H1 (cell line): ENCODE measurements around the gene LRP1-AS. TPM values are rescaled to one million over a fixed set of nuclear protein-coding genes. Genes with fewer than 3 reads are reported as not detected.
A peak's percentile ranks its signal among the peaks of the same experiment; 100 is the strongest.

ENCODE experiments used
- CTCF ChIA-PET: fragments of 300-600 bp; sonication (Branson Sonifier 250); formaldehyde crosslinking; loops from one replicate; lab custom pipeline; 2021; ENCODE audit not compliant: partially characterized antibody; lab: Charles Lee
- POLR2A ChIA-PET: fragments of 300-600 bp; sonication (Branson Sonifier 250); formaldehyde crosslinking; loops from one replicate; lab custom pipeline; 2021; ENCODE audit warnings: inconsistent platforms; ENCODE audit not compliant: partially characterized antibody; lab: Charles Lee
- DNase-seq, 2 experiments: peaks; one replicate each; pipeline versions ENCODE4 v3.0.0 to v3.0.0-alpha.2; 2010 to 2022; ENCODE audit warnings: low spot score in 2 of 2, low read depth in 1 of 2, mixed read lengths in 1 of 2
- FAIRE-seq: peaks from 2 replicates; lab custom pipeline; 2011; peaks lifted over from hg19 to GRCh38; lab: Jason Lieb, UNC
- H2AFZ ChIP-seq: 2 replicates; pipeline ENCODE4 v1.8.1; 2012; ENCODE audit warnings: low read length, inconsistent platforms
- H2AK5ac ChIP-seq: 2 replicates; pipeline ENCODE4 v1.6.1; 2013; ENCODE audit warnings: low read depth, low read length
- H2BK120ac ChIP-seq: replicated peaks from 2 replicates; pipeline ENCODE3; 2013; ENCODE audit warnings: low read depth, low read length, inconsistent platforms
- H2BK12ac ChIP-seq: 2 replicates; pipeline ENCODE4 v1.6.1; 2013; ENCODE audit warnings: low read depth, low read length
- H2BK15ac ChIP-seq: 2 replicates; pipeline ENCODE4 v1.6.1; 2013; ENCODE audit warnings: low read length
- H2BK20ac ChIP-seq: 2 replicates; pipeline ENCODE4 v1.6.1; 2013; ENCODE audit warnings: low read length
- H2BK5ac ChIP-seq: 2 replicates; pipeline ENCODE4 v1.6.1; 2013; ENCODE audit warnings: low read depth, low read length
- H3K14ac ChIP-seq: 2 replicates; pipeline ENCODE4 v1.6.1; 2013; ENCODE audit warnings: inconsistent platforms; ENCODE audit not compliant: insufficient read length
- H3K18ac ChIP-seq: 2 replicates; pipeline ENCODE4 v1.6.1; 2013; ENCODE audit warnings: low read length; ENCODE audit errors: extremely low read depth
- H3K23ac ChIP-seq: 2 replicates; pipeline ENCODE4 v1.6.1; 2013; ENCODE audit warnings: inconsistent platforms; ENCODE audit not compliant: insufficient read length
- H3K23me2 ChIP-seq: 2 replicates; pipeline ENCODE4 v1.6.1; 2013; ENCODE audit warnings: low read depth, low read length
- H3K27ac ChIP-seq: 2 replicates; pipeline ENCODE4 v1.6.1; 2011; ENCODE audit warnings: low read depth, low read length, inconsistent platforms
- H3K27me3 ChIP-seq, 4 experiments: replicated peaks in 1 of 4; 1 replicate in 1 of 4; 2 replicates in 3 of 4; pipeline versions ENCODE4 v1.6.1 to v1.8.1; 2011 to 2013; ENCODE audit warnings: low read length in 3 of 4, mild to moderate bottlenecking in 3 of 4, inconsistent platforms in 2 of 4, mixed read lengths in 2 of 4, moderate library complexity in 1 of 4; ENCODE audit not compliant: control insufficient read depth in 3 of 4, insufficient read depth in 3 of 4; ENCODE audit errors: extremely low read depth in 1 of 4
- H3K36me3 ChIP-seq, 4 experiments: 2 replicates each; pipeline versions ENCODE4 v1.6.1 to v1.8.1; 2011 to 2013; ENCODE audit warnings: mild to moderate bottlenecking in 4 of 4, low read length in 3 of 4, moderate library complexity in 2 of 4, control low read depth in 1 of 4, inconsistent platforms in 1 of 4; ENCODE audit not compliant: insufficient read depth in 4 of 4, control insufficient read depth in 2 of 4
- H3K4ac ChIP-seq: replicated peaks from 2 replicates; pipeline ENCODE3; 2013; ENCODE audit warnings: low read length, low read depth, mixed read lengths, inconsistent platforms; ENCODE audit not compliant: insufficient read length
- H3K4me1 ChIP-seq, 4 experiments: replicated peaks in 1 of 4; 1 replicate in 1 of 4; 2 replicates in 3 of 4; pipeline versions ENCODE4 v1.6.1 to v1.8.1; 2011 to 2013; ENCODE audit warnings: low read length in 3 of 4, inconsistent platforms in 2 of 4, mixed read lengths in 1 of 4; ENCODE audit not compliant: insufficient read depth in 4 of 4, control insufficient read depth in 3 of 4
- H3K4me2 ChIP-seq, 2 experiments: 2 replicates each; pipeline versions ENCODE4 v1.6.1 to v1.8.1; 2011 to 2013; ENCODE audit warnings: low read depth in 2 of 2, low read length in 2 of 2, control low read depth in 1 of 2, inconsistent platforms in 1 of 2, mild to moderate bottlenecking in 1 of 2; ENCODE audit not compliant: insufficient read depth in 1 of 2
- H3K4me3 ChIP-seq, 4 experiments: fragments of 200-600, 300-600 bp in 1 of 4; sonication (generic), shearing (Covaris generic), sonication (Bioruptor Twin) in 1 of 4; 2 replicates each; pipeline versions ENCODE4 v1.5.1 to v1.8.1; 2011 to 2016; ENCODE audit warnings: low read length in 4 of 4, low read depth in 3 of 4, control low read depth in 2 of 4, inconsistent platforms in 2 of 4, mild to moderate bottlenecking in 2 of 4, mixed read lengths in 1 of 4, moderate library complexity in 1 of 4; ENCODE audit not compliant: insufficient read depth in 2 of 4; ENCODE audit errors: extremely low read depth in 1 of 4
- H3K56ac ChIP-seq: replicated peaks from 2 replicates; pipeline ENCODE3; 2013; ENCODE audit warnings: low read depth, mild to moderate bottlenecking, mixed read lengths, low read length, inconsistent platforms; ENCODE audit not compliant: insufficient read length
- H3K79me1 ChIP-seq: 2 replicates; pipeline ENCODE4 v1.6.1; 2013; ENCODE audit warnings: low read depth, low read length, control low read depth
- H3K79me2 ChIP-seq, 2 experiments: 2 replicates each; pipeline versions ENCODE4 v1.6.1 to v1.8.1; 2012 to 2013; ENCODE audit warnings: low read length in 2 of 2, mild to moderate bottlenecking in 2 of 2, inconsistent platforms in 1 of 2; ENCODE audit not compliant: insufficient read depth in 2 of 2, control insufficient read depth in 1 of 2
- H3K9ac ChIP-seq, 4 experiments: replicated peaks in 1 of 4; 1 replicate in 1 of 4; 2 replicates in 3 of 4; pipeline versions ENCODE4 v1.6.1 to v1.8.1; 2011 to 2013; ENCODE audit warnings: low read depth in 3 of 4, low read length in 3 of 4, control low read depth in 2 of 4, mild to moderate bottlenecking in 2 of 4, moderate library complexity in 2 of 4, inconsistent platforms in 1 of 4; ENCODE audit errors: extremely low read depth in 1 of 4
- H3K9me3 ChIP-seq, 2 experiments: 2 replicates each; pipeline versions ENCODE4 v1.6.1 to v1.8.1; 2012 to 2013; ENCODE audit warnings: mild to moderate bottlenecking in 2 of 2, moderate library complexity in 2 of 2, control low read depth in 1 of 2, inconsistent platforms in 1 of 2, low read depth in 1 of 2, low read length in 1 of 2, mixed read lengths in 1 of 2; ENCODE audit not compliant: insufficient read depth in 2 of 2
- H4K20me1 ChIP-seq, 2 experiments: replicated peaks in 1 of 2; 2 replicates each; pipeline versions ENCODE3 to v1.8.1; 2011 to 2013; ENCODE audit warnings: inconsistent platforms in 2 of 2, low read length in 2 of 2, mild to moderate bottlenecking in 1 of 2; ENCODE audit not compliant: insufficient read depth in 2 of 2, control insufficient read depth in 1 of 2
- H4K5ac ChIP-seq: 2 replicates; pipeline ENCODE4 v1.6.1; 2013; ENCODE audit warnings: low read length, low read depth, mixed read lengths, inconsistent platforms; ENCODE audit not compliant: insufficient read length
- H4K8ac ChIP-seq: 2 replicates; pipeline ENCODE4 v1.8.0; 2013; ENCODE audit warnings: mild to moderate bottlenecking, moderate library complexity, low read length, inconsistent platforms; ENCODE audit not compliant: insufficient read depth; ENCODE audit errors: extremely low read depth
- H4K91ac ChIP-seq: replicated peaks from 2 replicates; pipeline ENCODE3; 2013; ENCODE audit warnings: low read length, mixed read lengths, inconsistent platforms; ENCODE audit not compliant: insufficient read length
- CEBPB ChIP-seq: IDR thresholded peaks from 2 replicates; pipeline ENCODE4 v1.6.1; 2012; ENCODE audit warnings: low read depth, low read length
- ZNF274 ChIP-seq: IDR thresholded peaks from 2 replicates; pipeline ENCODE4 v1.7.0; 2012; ENCODE audit warnings: low read length, borderline replicate concordance; ENCODE audit errors: extremely low read depth
- WGBS, 2 experiments: shearing (Covaris generic) in 1 of 2; methylation state at CpG; one replicate each; pipeline versions ENCODE4 v1.1.6 to v1.1.7; 2013 to 2015; ENCODE audit warnings: low lambda C conversion rate in 2 of 2, mixed read lengths in 2 of 2, inconsistent platforms in 1 of 2, low coverage in 1 of 2, missing lambda C conversion rate in 1 of 2; ENCODE audit not compliant: insufficient replicate concordance in 2 of 2, insufficient coverage in 1 of 2, insufficient read length in 1 of 2; ENCODE audit errors: extremely low coverage in 1 of 2, missing lambda C conversion rate in 1 of 2; 5-methylcytosine and 5-hydroxymethylcytosine counted together
- polyA plus RNA-seq, 7 experiments: library from polyadenylated mRNA; depleted of rRNA in 3 of 7; stranded (reverse) in 5 of 7; unstranded in 2 of 7; fragments of >200 nt in 5 of 7; fragments of 200-250 nt in 2 of 7; gene quantifications; 1 replicate in 5 of 7; 2 replicates in 1 of 7; 4 replicates in 1 of 7; pipeline versions ENCODE4 v1.2.1 to v1.2.3, GENCODE V29; 2011 to 2013; ENCODE audit warnings: missing spikeins in 2 of 7, mixed read lengths in 2 of 7
- total RNA-seq: library from RNA; stranded (reverse); fragmentation: NEBNext Ultra II Directional; extraction: Animal tissue kit (Norgen Biotek cat#: 25700); gene quantifications from 2 replicates; pipeline ENCODE4 v1.2.1, GENCODE V29; 2021

The LRP1-AS gene
- total and polyA plus RNA-seq, 2 of the 8 experiments (the other 6 are each of a cell fraction or from before 2014, with no cell fraction given), result not detected

GRCh38 chr12:57148469-57149244 is 1.2 kb upstream of the LRP1-AS start:
- CTCF ChIA-PET, result interaction anchor here (0.7 to 6.6 kb wide), 15 partner anchors 11 to 102 kb away, joined by 3 to 58 read pairs (median 5); no protein-coding TSS in a partner anchor
- H2BK20ac ChIP-seq, result no peak overlapping the region
- H3K27me3 ChIP-seq, result no peaks in the 10 kb centered on the region
- no peaks in the 10 kb centered on the region for H3K79me2 ChIP-seq
- no peak overlapping the region for H3K18ac ChIP-seq
- no peak overlapping the region for H3K23ac ChIP-seq
- H3K56ac ChIP-seq, result no peak overlapping the region
- peaks cover 13 to 20% of the 10 kb centered on the region in 2 experiments for H4K20me1 ChIP-seq
- no peak overlapping the region for H3K4ac ChIP-seq
- no peak overlapping the region for H2AFZ ChIP-seq
- POLR2A ChIA-PET, result interaction anchor here (0.9 to 5.6 kb wide), 10 partner anchors 9 to 41 kb away, joined by 3 to 62 read pairs (median 4); partner anchors contain the start of genes LRP1 and STAT6
- DNase-seq (no peak), FAIRE-seq (no peak)
- no peak overlapping the region for H4K91ac ChIP-seq
- no peak overlapping the region for H2BK12ac ChIP-seq
- no peak overlapping the region for H3K14ac ChIP-seq
- peaks cover 20 to 42% (median 33%) of the 10 kb centered on the region in 4 experiments; a peak in 7 of 8 replicates for H3K36me3 ChIP-seq
- H3K9ac ChIP-seq, result no peak overlapping the region
- TF ChIP-seq CEBPB (peak; percentile 26; the same call in 1 of the 2 replicates), ZNF274 (no peak)
- no peak overlapping the region for H3K4me3 ChIP-seq
- no peak overlapping the region for H3K4me2 ChIP-seq
- H3K79me1 ChIP-seq, result peaks cover 2% of the 10 kb centered on the region; the same call in 1 of the 2 replicates
- H3K4me1 ChIP-seq, result peaks cover 0 to 6% (median 2%) of the 10 kb centered on the region in 4 experiments; a peak in 4 of 7 replicates
- no peak overlapping the region for H2BK5ac ChIP-seq
- H4K5ac ChIP-seq, result no peak overlapping the region
- H2AK5ac ChIP-seq, result no peak overlapping the region
- H4K8ac ChIP-seq, result no peak overlapping the region
- 92% methylated on average over 4 of the region's 4 CpGs; no CpG with 5 or more reads in 1 of the 2 experiments for WGBS, 2 experiments
- no peak overlapping the region for H3K27ac ChIP-seq
- no peaks in the 10 kb centered on the region for H3K23me2 ChIP-seq
- H3K9me3 ChIP-seq, result no peaks in the 10 kb centered on the region
- H2BK120ac ChIP-seq, result no peak overlapping the region
- no peak overlapping the region for H2BK15ac ChIP-seq
